Psoas muscle (tissue), 8 donors: ENCODE measurements around the gene FAM118A. TPM values are rescaled to one million over a fixed set of nuclear protein-coding genes. Genes with fewer than 3 reads are reported as not detected.
A peak's percentile ranks its signal among the peaks of the same experiment; 100 is the strongest.

Source experiments
- ATAC-seq, 4 donors: fragments of 200-7000 bp; cut with Tn5 transposase; one replicate each; pipeline ENCODE4 v1.9.1; 2020; ENCODE audit warnings: moderate library complexity in 3 of 4, mild to moderate bottlenecking in 2 of 4
- DNase-seq, 2 donors: peaks; one replicate each; pipeline ENCODE4 v3.0.0-alpha.2; 2020
- H3K27ac ChIP-seq: fragments of 200-600 bp; one replicate; pipeline ENCODE4 v1.8.0; 2022
- H3K27me3 ChIP-seq, 3 donors: fragments of 200-600 bp in 1 of 3; one replicate each; pipeline versions ENCODE4 v1.6.1 to v1.8.0; 2013 to 2022; ENCODE audit warnings: low read length in 2 of 3, mild to moderate bottlenecking in 2 of 3, moderate library complexity in 1 of 3; ENCODE audit not compliant: insufficient read depth in 3 of 3
- H3K36me3 ChIP-seq, 2 donors: fragments of 200-600 bp in 1 of 2; one replicate each; pipeline versions ENCODE4 v1.6.1 to v1.8.0; 2013 to 2022; ENCODE audit warnings: low read depth in 1 of 2, mild to moderate bottlenecking in 1 of 2, moderate library complexity in 1 of 2; ENCODE audit not compliant: insufficient read depth in 1 of 2
- H3K4me1 ChIP-seq: fragments of 200-600 bp; one replicate; pipeline ENCODE4 v1.8.0; 2022
- H3K4me3 ChIP-seq: fragments of 200-600 bp; one replicate; pipeline ENCODE4 v1.8.0; 2022; ENCODE audit warnings: mild to moderate bottlenecking
- H3K9me3 ChIP-seq: fragments of 200-600 bp; one replicate; pipeline ENCODE4 v1.8.0; 2022
- WGBS, 3 donors: extraction: QIAGEN DNeasy Blood & Tissue Kit; methylation state at CpG; one replicate each; pipeline versions ENCODE4 v1.1.6 to v1.1.7; 2013; 5-methylcytosine and 5-hydroxymethylcytosine counted together
- intact Hi-C, 2 donors: fragments of 100-400 bp; cut with DNase I; formaldehyde crosslinking; loops; one replicate each; pipeline versions ENCODE4 v1.11.0 to v1.14.2; 2022
- polyA plus RNA-seq, 3 donors: library from polyadenylated mRNA; stranded (reverse); fragments of 200-250 nt; gene quantifications; one replicate each; pipeline ENCODE4 v1.2.3, GENCODE V29; 2013
- total RNA-seq, 4 donors: library from RNA; stranded (reverse); fragmentation: NEBNext Ultra II Directional in 2 of 4; extraction: Animal tissue kit (Norgen Biotek cat#: 25700) in 2 of 4; gene quantifications; one replicate each; pipeline versions ENCODE4 v1.2.1 to v1.2.4, GENCODE V29; 2021 to 2023
- TF ChIP-seq, protein P1 (sequence below): fragments of 200-600 bp; IDR thresholded peaks from one replicate; pipeline ENCODE4 v1.8.0; 2022; ENCODE audit warnings: antibody characterized with exemption
- donor health status: healthy with polysubstance abuse.
- donor health status: DM: no; HTN: no; CAD: no; lungs with moderate emphysema.
- donor health status: Bipolar disorder and iron deficiency.
- donor health status: healthy.
- donor health status: DM: yes; HTN: yes; CAD: no.
- donor health status: DM: no; HTN: no; CAD: no.
- donor health status: DM: no; HTN: no; CAD: no.
- donor health status: DM: yes; HTN: yes; CAD: no.

FAM118A gene
- total and polyA plus RNA-seq, 7 donors = 5.8 to 25.5 (median 16.1) TPM

DNA sequence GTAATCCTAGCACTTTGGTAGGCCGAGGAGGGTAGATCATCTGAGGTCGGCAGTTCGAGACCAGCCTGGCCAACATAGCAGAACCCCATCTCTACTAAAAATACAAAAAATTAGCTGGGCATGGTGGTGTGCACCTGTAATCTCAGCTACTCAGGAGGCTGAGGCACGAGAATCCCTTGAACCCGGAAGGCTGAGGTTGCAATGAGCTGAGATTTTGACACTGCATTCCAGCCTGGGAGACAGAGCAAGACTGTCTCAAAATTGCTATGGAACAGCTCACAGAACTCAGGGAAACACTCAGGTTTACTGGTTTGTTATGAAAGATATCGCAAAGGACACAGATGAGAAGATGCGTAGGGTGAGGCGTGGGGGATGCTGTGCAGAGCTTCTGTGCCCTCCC is 2.7 kb downstream of the FAM118A start:
- H3K9me3 ChIP-seq = no peaks in the 10 kb centered on the region
- peaks cover 26% of the 10 kb centered on the region for H3K4me1 ChIP-seq
- H3K36me3 ChIP-seq = no peaks in the 10 kb centered on the region
- intact Hi-C loops = no loop called here
- no peak for DNase-seq
- TF ChIP-seq, protein P1, sequence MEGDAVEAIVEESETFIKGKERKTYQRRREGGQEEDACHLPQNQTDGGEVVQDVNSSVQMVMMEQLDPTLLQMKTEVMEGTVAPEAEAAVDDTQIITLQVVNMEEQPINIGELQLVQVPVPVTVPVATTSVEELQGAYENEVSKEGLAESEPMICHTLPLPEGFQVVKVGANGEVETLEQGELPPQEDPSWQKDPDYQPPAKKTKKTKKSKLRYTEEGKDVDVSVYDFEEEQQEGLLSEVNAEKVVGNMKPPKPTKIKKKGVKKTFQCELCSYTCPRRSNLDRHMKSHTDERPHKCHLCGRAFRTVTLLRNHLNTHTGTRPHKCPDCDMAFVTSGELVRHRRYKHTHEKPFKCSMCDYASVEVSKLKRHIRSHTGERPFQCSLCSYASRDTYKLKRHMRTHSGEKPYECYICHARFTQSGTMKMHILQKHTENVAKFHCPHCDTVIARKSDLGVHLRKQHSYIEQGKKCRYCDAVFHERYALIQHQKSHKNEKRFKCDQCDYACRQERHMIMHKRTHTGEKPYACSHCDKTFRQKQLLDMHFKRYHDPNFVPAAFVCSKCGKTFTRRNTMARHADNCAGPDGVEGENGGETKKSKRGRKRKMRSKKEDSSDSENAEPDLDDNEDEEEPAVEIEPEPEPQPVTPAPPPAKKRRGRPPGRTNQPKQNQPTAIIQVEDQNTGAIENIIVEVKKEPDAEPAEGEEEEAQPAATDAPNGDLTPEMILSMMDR = no peak
- no peaks in the 10 kb centered on the region for H3K27me3 ChIP-seq
- no peak for ATAC-seq
- no peak overlapping the region for H3K27ac ChIP-seq
- 78 to 86% (median 82%) methylated on average over 8 of the region's 8 CpGs for WGBS, 3 donors
- H3K4me3 ChIP-seq = no peak overlapping the region

DNA sequence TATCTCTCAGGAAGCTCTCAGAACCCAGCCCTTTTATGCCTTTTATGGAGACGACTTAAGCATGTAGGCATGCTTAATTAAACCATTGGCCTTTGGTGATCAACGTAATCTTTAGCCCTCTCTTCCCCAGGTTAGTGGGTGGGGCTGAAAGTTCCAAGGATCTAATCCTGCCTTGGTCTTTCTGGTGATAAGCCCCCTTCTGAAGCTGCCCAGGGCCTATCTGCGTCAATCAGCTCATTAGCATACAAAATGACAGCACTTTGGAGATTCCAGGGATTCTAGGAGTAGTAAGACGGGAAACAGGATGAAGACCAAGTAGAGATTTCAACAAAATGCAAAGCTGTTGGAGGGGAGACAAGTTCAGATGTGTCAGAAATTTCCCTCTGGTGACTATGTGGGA is 3.1 kb downstream of the FAM118A start:
- Histone ChIP-seq H3K36me3 (no peaks in the 10 kb centered on the region), H3K4me3 (no peak overlapping the region), H3K4me1 (peaks cover 30% of the 10 kb centered on the region), H3K9me3 (no peaks in the 10 kb centered on the region), H3K27me3 (no peaks in the 10 kb centered on the region), H3K27ac (no peak overlapping the region)
- TF ChIP-seq, protein P1 = no peak
- WGBS, 3 donors = 59 to 78% (median 71%) methylated on average over 4 of the region's 4 CpGs
- ATAC-seq (no peak), DNase-seq (no peak)
- intact Hi-C loops = no loop called here

DNA sequence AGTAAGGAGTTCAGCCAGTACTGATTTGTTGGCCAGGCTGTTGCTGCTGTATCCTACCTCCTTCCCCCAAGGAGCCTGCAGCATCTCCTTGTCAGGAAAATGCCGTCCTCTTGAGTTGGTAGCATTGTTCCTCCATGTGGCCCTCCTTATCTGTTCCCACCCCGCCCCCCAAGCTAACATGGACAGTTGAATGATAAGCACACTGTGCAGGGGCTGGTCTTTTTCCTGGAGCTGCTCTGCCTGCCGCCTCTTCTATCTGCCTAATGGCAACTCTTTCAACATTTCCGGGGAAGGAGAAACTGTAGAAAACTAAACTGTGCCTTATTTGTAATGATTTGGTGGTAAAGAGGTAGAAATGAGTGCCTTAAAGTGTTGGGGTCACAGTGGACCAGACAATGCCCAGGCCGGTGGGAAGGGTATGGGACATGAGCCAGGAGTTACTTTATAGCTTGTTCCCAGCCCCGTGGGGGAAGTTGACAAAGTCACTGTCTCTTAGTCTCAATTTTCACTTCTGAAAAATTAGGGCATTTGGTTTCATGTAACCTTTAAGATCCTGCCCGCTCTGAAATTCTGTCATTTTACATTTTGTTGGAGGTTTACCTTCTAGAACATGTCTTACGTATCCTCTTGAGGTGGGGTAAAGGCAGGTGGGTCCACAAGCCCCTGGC is 4.5 kb downstream of the FAM118A start:
- WGBS, 3 donors = 62 to 75% (median 64%) methylated on average over 8 of the region's 8 CpGs
- Histone ChIP-seq H3K27me3 (no peaks in the 10 kb centered on the region), H3K9me3 (no peaks in the 10 kb centered on the region), H3K4me3 (no peak overlapping the region), H3K4me1 (peaks cover 43% of the 10 kb centered on the region), H3K36me3 (no peaks in the 10 kb centered on the region), H3K27ac (peak overlapping the region; percentile 31)
- no peak for DNase-seq
- no peak for ATAC-seq
- intact Hi-C loops = no loop called here
- TF ChIP-seq, protein P1 = no peak

DNA sequence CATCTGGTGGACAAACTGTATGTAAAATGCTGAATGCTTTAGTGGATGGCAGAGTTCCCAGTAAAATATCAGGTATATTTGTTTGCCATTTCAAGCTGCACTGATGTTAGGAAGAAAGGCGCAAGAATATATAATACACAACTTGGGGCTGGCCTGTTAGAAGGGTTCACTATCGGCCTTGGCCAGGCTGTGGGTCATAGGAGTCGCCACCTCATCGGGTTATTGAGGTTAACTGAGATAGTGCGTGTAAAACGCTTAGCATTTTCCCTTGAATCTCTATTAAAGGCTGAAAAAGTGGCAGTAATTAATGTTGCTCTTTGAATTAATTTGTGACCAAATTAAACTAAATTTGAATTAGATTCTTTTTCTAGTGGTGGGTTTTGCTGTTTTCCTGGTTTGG is 5.1 kb downstream of the FAM118A start:
- Histone ChIP-seq H3K9me3 (no peaks in the 10 kb centered on the region), H3K36me3 (no peaks in the 10 kb centered on the region), H3K4me1 (peaks cover 48% of the 10 kb centered on the region), H3K4me3 (no peak overlapping the region), H3K27ac (peak overlapping the region; percentile 31), H3K27me3 (no peaks in the 10 kb centered on the region)
- TF ChIP-seq, protein P1 = no peak
- ATAC-seq (no peak), DNase-seq (no peak)
- 89 to 97% (median 91%) methylated on average over 6 of the region's 6 CpGs for WGBS, 3 donors
- intact Hi-C loops = no loop called here
